Prostate gland (tissue), 2 donors: Measurements from ENCODE around the gene EIF2B1.

Experiments
- POLR2AphosphoS5 ChIP-seq: sonication (generic); formaldehyde crosslinking; IDR thresholded peaks from one replicate; pipeline ENCODE4 v1.6.1; 2017; ENCODE audit warnings: antibody characterized with exemption
- TF ChIP-seq, protein P1 (sequence below), 4 experiments: fragments of 200-600 bp in 2 of 4; fragments of 450-650 bp in 2 of 4; sonication (generic) in 2 of 4; IDR thresholded peaks; 1 replicate in 3 of 4; 2 replicates in 1 of 4; pipeline ENCODE4 v1.5.1; 2016 to 2019; ENCODE audit warnings: antibody characterized with exemption in 4 of 4, mild to moderate bottlenecking in 2 of 4, moderate library complexity in 2 of 4

DNA sequence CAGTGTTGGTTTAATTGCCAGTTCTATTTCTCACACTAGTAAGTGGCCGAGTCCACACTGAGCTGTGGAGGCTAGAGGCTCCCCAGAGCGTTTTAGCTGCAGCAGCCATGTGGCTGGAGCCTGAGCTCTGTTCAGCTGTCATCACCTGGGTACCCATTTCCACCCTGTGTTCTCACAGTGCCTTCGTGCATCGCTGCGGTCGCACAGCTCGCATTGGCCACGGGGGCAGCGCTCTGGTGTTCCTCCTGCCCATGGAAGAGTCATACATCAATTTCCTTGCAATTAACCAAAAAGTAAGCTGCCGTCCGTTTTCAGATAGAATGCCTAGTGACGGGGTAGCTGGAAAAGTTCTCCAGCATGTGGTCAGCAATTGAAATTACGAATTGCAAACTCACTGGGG is 15.9 kb downstream of the EIF2B1 start:
- TF ChIP-seq, protein P1, sequence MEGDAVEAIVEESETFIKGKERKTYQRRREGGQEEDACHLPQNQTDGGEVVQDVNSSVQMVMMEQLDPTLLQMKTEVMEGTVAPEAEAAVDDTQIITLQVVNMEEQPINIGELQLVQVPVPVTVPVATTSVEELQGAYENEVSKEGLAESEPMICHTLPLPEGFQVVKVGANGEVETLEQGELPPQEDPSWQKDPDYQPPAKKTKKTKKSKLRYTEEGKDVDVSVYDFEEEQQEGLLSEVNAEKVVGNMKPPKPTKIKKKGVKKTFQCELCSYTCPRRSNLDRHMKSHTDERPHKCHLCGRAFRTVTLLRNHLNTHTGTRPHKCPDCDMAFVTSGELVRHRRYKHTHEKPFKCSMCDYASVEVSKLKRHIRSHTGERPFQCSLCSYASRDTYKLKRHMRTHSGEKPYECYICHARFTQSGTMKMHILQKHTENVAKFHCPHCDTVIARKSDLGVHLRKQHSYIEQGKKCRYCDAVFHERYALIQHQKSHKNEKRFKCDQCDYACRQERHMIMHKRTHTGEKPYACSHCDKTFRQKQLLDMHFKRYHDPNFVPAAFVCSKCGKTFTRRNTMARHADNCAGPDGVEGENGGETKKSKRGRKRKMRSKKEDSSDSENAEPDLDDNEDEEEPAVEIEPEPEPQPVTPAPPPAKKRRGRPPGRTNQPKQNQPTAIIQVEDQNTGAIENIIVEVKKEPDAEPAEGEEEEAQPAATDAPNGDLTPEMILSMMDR (IDR thresholded peaks at IDR 0.05), result no peak
- TF ChIP-seq POLR2AphosphoS5, result no peak
